Fibroblast of pulmonary artery (primary cell): ENCODE data around the gene NUP214.
"Not testable (repeated sequence)": the region's sequence is repeated elsewhere in the genome, so short reads cannot be mapped to it uniquely, and the experiment has no call there.

Source experiments
- DNase-seq: peaks from one replicate; pipeline ENCODE4 v3.0.0-alpha.2; 2010; ENCODE audit warnings: low read depth
- H3K4me3 ChIP-seq: replicated peaks from 2 replicates; pipeline ENCODE4 v1.5.1; 2011; ENCODE audit warnings: low read depth, mild to moderate bottlenecking, control low read depth, low read length, moderate library complexity
- TF ChIP-seq, protein P1 (sequence below): IDR thresholded peaks from 2 replicates; pipeline ENCODE4 v1.5.1; 2011; ENCODE audit warnings: mild to moderate bottlenecking, control low read depth, low read length, inconsistent platforms; ENCODE audit errors: missing control alignments

The NUP214 gene

DNA sequence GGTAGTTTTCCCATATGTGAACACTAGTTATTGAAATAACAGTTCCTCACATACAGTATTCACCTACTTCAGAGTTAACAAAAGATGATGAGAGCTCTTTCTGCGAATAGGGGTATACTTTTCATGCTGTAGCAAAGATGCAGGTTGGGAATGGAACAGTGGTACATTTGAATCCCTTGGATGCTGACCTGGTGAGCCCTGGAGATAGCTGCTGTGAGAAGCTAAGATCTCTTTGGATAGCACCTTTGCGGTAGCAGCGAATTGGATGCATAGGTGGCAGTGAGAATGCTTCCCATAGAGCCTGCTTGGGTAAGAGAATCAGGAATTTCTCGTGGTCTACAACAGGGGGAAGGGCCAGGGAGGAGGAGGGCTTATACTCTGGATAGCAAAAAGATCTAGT, 61.2 kb downstream of the NUP214 start:
- H3K4me3 ChIP-seq: no peak overlapping the region
- no peak for DNase-seq
- TF ChIP-seq, protein P1, sequence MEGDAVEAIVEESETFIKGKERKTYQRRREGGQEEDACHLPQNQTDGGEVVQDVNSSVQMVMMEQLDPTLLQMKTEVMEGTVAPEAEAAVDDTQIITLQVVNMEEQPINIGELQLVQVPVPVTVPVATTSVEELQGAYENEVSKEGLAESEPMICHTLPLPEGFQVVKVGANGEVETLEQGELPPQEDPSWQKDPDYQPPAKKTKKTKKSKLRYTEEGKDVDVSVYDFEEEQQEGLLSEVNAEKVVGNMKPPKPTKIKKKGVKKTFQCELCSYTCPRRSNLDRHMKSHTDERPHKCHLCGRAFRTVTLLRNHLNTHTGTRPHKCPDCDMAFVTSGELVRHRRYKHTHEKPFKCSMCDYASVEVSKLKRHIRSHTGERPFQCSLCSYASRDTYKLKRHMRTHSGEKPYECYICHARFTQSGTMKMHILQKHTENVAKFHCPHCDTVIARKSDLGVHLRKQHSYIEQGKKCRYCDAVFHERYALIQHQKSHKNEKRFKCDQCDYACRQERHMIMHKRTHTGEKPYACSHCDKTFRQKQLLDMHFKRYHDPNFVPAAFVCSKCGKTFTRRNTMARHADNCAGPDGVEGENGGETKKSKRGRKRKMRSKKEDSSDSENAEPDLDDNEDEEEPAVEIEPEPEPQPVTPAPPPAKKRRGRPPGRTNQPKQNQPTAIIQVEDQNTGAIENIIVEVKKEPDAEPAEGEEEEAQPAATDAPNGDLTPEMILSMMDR: no peak

DNA sequence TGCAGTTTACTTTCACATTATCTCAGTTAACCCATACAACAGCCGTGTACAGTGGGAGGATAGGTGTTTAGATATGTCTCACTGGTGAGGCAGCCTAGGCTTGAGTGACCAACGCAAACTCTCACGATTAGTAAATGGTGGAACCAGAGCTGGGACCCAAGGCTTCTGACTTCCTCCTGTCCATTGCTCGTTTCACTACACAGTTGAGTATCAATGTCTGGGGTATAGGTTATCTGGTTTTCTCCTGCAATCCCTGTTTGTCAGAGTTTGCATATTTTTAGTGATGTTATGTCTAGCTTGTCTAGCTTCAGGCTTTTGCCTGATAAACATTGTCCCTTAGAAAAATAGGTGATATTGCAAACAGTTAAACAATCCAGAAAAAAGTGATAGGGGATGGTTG, 62.6 kb downstream of the NUP214 start:
- no peak overlapping the region for H3K4me3 ChIP-seq
- no peak for DNase-seq
- TF ChIP-seq, protein P1: no peak

DNA sequence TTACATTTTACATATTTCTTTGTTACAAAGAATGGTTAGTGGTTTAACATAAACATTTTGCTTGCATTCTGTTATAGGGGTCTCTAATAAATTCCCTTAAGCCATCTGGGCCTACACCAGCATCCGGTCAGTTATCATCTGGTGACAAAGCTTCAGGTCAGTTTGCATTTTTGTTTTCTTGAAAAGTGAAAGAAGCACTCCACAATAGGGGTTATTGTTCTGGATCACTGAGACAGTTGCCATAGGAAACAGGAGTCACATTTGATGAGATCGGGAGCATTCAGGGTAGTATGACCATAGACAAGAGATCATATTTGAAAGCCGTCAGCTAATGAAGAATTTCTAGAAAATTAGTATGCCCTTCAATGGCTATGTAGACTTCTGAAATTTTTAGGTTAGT, 63.6 kb downstream of the NUP214 start:
- H3K4me3 ChIP-seq: no peak overlapping the region
- TF ChIP-seq, protein P1: no peak
- DNase-seq: no peak

DNA sequence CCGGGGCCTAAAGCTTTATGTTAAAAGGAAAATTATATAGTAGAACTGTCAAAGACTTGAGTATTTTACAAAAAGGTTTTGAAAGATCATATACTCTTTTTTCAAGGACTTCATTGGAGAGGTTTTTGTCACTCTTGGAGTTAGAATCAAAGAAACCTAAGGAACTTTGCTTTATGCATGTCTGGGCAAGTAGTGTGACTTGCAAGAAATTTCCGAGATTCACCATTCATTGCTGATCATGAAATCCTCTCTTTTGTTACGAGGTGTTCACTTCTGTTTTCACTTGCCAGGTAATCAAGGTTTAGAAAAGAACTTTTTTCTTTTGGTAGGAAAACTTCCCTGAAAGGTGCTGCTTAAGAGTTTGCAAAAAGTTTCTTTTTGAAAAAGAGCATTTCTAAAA, 64.8 kb downstream of the NUP214 start:
- TF ChIP-seq, protein P1: no peak
- no peak for DNase-seq
- H3K4me3 ChIP-seq: no peak overlapping the region

DNA sequence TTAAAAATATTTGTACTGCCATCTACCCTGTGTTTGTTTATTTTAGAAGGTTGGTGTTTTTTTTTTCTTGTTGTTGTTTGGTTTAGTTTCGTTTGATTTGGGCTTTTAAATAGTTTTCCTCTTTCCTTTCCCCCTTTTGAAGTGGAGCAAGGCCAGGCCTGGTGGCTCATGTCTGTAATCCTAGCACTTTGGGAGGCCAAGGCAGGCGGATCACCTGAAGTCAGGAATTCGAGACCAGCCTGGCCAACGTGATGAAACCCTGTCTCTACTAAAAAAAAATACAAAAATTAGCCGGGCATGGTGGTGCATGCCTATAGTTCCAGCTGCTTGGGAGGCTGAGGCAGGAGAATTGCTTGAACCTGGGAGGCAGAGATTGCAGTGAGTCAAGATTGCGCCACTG, 65.6 kb downstream of the NUP214 start:
- DNase-seq: not testable (repeated sequence)

DNA sequence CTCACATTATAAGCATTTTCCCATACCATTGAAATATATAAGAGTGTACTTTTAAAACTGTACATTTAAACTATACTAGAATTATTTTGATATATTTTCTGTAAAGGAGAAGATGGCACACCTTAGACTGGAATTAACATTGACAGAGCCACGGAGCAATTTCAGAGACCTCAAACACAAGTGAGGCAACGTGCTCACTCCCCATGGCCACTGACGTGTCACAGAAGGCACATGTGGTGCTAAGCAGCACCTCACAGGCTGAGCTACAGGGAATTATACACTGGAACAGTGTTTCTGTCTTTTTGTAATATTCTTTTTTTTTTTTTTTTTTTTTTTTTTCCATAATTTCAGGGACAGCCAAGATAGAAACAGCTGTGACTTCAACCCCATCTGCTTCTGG, 66.5 kb downstream of the NUP214 start:
- no peak overlapping the region for H3K4me3 ChIP-seq
- TF ChIP-seq, protein P1: no peak
- DNase-seq: no peak

More for the DNA sequence above, 65.6 kb downstream of the NUP214 start:
- H3K4me3 ChIP-seq: not testable (repeated sequence)

DNA sequence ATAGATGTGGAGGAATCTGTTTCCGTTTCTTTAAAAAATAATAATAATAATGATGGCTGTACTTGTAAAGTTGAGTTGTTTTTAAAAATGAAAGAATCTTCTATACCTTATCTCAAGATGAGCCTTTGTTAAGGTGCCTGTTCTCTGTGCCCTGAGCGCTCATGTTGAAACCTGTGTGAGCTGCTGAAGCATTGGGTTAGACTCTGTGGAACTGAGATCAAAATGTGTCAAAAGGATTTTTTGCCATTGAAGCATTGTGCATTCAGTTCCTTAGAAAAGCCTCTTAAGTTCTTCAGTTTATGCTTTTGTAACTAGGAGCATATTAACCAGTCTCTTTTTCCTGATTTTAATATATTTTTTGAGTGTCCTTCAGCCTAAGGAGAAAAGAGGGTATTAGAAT, 67.7 kb downstream of the NUP214 start:
- DNase-seq: no peak
- H3K4me3 ChIP-seq: no peak overlapping the region
- TF ChIP-seq, protein P1: no peak

DNA sequence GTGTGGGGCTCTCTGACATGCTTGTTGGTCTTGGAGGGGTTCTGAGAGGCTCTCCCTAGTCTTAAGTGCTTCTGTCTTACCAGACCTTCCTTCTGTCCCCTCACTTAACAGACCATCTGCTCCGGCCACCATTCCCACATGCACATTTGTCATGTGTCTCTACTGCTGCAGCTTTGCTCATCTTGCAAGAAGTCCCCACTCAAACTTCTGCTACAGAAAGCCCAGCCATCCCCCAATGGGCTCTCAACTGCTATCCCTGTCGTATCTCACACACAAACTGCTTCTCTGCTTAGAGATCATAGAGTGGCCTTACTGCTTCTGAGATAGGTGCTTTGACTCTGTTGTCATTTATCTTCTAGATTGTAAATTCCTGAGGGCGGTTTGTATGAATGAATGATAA, 69.4 kb downstream of the NUP214 start:
- TF ChIP-seq, protein P1: no peak
- no peak for DNase-seq
- H3K4me3 ChIP-seq: no peak overlapping the region
